ENCODE data around the gene SERPINB1.

SERPINB1 gene

GRCh38 chr6:2876210-2877056 is 34.8 kb upstream of the SERPINB1 start:
- peak overlapping the region; percentile 1 for H2AFZ ChIP-seq (ENCODE audit: low read length, unreplicated experiment)
- no peaks in the 10 kb centered on the region for H3K36me3 ChIP-seq (ENCODE audit: insufficient read depth, low read length)
- peaks cover 21% of the 10 kb centered on the region for H3K4me1 ChIP-seq (ENCODE audit: control insufficient read depth, insufficient read depth, low read length, unreplicated experiment)
- peak overlapping the region; percentile 84 for H3K4me3 ChIP-seq (ENCODE audit: low read depth, low read length)
- H3K27ac ChIP-seq (ENCODE audit: low read depth, low read length): peak overlapping the region; percentile 95
- H3K27me3 ChIP-seq (ENCODE audit: insufficient read depth, low read length): no peaks in the 10 kb centered on the region
- H3K79me2 ChIP-seq (ENCODE audit: control insufficient read depth, insufficient read depth, low read length, unreplicated experiment): peaks cover 4% of the 10 kb centered on the region

GRCh38 chr6:2875359-2876191 is 33.9 kb upstream of the SERPINB1 start:
- H3K27ac ChIP-seq (ENCODE audit: low read depth, low read length): peak overlapping the region; percentile 95
- peak overlapping the region; percentile 54 for H2AFZ ChIP-seq (ENCODE audit: low read length, unreplicated experiment)
- peaks cover 21% of the 10 kb centered on the region for H3K4me1 ChIP-seq (ENCODE audit: control insufficient read depth, insufficient read depth, low read length, unreplicated experiment)
- no peaks in the 10 kb centered on the region for H3K27me3 ChIP-seq (ENCODE audit: insufficient read depth, low read length)
- H3K79me2 ChIP-seq (ENCODE audit: control insufficient read depth, insufficient read depth, low read length, unreplicated experiment): peaks cover 4% of the 10 kb centered on the region
- no peaks in the 10 kb centered on the region for H3K36me3 ChIP-seq (ENCODE audit: insufficient read depth, low read length)
- H3K4me3 ChIP-seq (ENCODE audit: low read depth, low read length): peak overlapping the region; percentile 84

GRCh38 chr6:2873643-2874042 is 32.0 kb upstream of the SERPINB1 start:
- peaks cover 4% of the 10 kb centered on the region for H3K79me2 ChIP-seq (ENCODE audit: control insufficient read depth, insufficient read depth, low read length, unreplicated experiment)
- H3K27me3 ChIP-seq (ENCODE audit: insufficient read depth, low read length): no peaks in the 10 kb centered on the region
- no peak overlapping the region for H2AFZ ChIP-seq (ENCODE audit: low read length, unreplicated experiment)
- no peak overlapping the region for H3K4me3 ChIP-seq (ENCODE audit: low read depth, low read length)
- no peaks in the 10 kb centered on the region for H3K36me3 ChIP-seq (ENCODE audit: insufficient read depth, low read length)
- peaks cover 21% of the 10 kb centered on the region for H3K4me1 ChIP-seq (ENCODE audit: control insufficient read depth, insufficient read depth, low read length, unreplicated experiment)
- no peak overlapping the region for H3K27ac ChIP-seq (ENCODE audit: low read depth, low read length)

GRCh38 chr6:2872423-2873358 is 31.0 kb upstream of the SERPINB1 start:
- Histone ChIP-seq H3K79me2 (ENCODE audit: control insufficient read depth, insufficient read depth, low read length, unreplicated experiment) (peaks cover 4% of the 10 kb centered on the region), H3K4me3 (ENCODE audit: low read depth, low read length) (no peak overlapping the region), H3K36me3 (ENCODE audit: insufficient read depth, low read length) (no peaks in the 10 kb centered on the region), H3K27me3 (ENCODE audit: insufficient read depth, low read length) (no peaks in the 10 kb centered on the region), H3K27ac (ENCODE audit: low read depth, low read length) (no peak overlapping the region), H3K4me1 (ENCODE audit: control insufficient read depth, insufficient read depth, low read length, unreplicated experiment) (peaks cover 17% of the 10 kb centered on the region), H2AFZ (ENCODE audit: low read length, unreplicated experiment) (no peak overlapping the region)

- no peak overlapping the region for H3K27ac ChIP-seq (ENCODE audit: low read depth, low read length)
- peaks cover 4% of the 10 kb centered on the region for H3K79me2 ChIP-seq (ENCODE audit: control insufficient read depth, insufficient read depth, low read length, unreplicated experiment)
- no peak overlapping the region for H3K4me3 ChIP-seq (ENCODE audit: low read depth, low read length)
- H3K4me1 ChIP-seq (ENCODE audit: control insufficient read depth, insufficient read depth, low read length, unreplicated experiment): peaks cover 10% of the 10 kb centered on the region
- no peak overlapping the region for H2AFZ ChIP-seq (ENCODE audit: low read length, unreplicated experiment)
- no peaks in the 10 kb centered on the region for H3K27me3 ChIP-seq (ENCODE audit: insufficient read depth, low read length)
- no peaks in the 10 kb centered on the region for H3K36me3 ChIP-seq (ENCODE audit: insufficient read depth, low read length)
Measured at GRCh38 chr6:2871953-2872352, 30.3 kb upstream of the SERPINB1 start.

GRCh38 chr6:2871102-2871501 is 29.4 kb upstream of the SERPINB1 start:
- Histone ChIP-seq H2AFZ (ENCODE audit: low read length, unreplicated experiment) (no peak overlapping the region), H3K27ac (ENCODE audit: low read depth, low read length) (no peak overlapping the region), H3K27me3 (ENCODE audit: insufficient read depth, low read length) (no peaks in the 10 kb centered on the region), H3K79me2 (ENCODE audit: control insufficient read depth, insufficient read depth, low read length, unreplicated experiment) (peaks cover 4% of the 10 kb centered on the region), H3K4me3 (ENCODE audit: low read depth, low read length) (no peak overlapping the region), H3K4me1 (ENCODE audit: control insufficient read depth, insufficient read depth, low read length, unreplicated experiment) (peaks cover 13% of the 10 kb centered on the region), H3K36me3 (ENCODE audit: insufficient read depth, low read length) (no peaks in the 10 kb centered on the region)

- peaks cover 4% of the 10 kb centered on the region for H3K79me2 ChIP-seq (ENCODE audit: control insufficient read depth, insufficient read depth, low read length, unreplicated experiment)
- peaks cover 19% of the 10 kb centered on the region for H3K4me1 ChIP-seq (ENCODE audit: control insufficient read depth, insufficient read depth, low read length, unreplicated experiment)
- H2AFZ ChIP-seq (ENCODE audit: low read length, unreplicated experiment): no peak overlapping the region
- H3K27me3 ChIP-seq (ENCODE audit: insufficient read depth, low read length): no peaks in the 10 kb centered on the region
- no peak overlapping the region for H3K27ac ChIP-seq (ENCODE audit: low read depth, low read length)
- H3K36me3 ChIP-seq (ENCODE audit: insufficient read depth, low read length): no peaks in the 10 kb centered on the region
- no peak overlapping the region for H3K4me3 ChIP-seq (ENCODE audit: low read depth, low read length)
Measured at GRCh38 chr6:2870046-2870636, 28.5 kb upstream of the SERPINB1 start.

GRCh38 chr6:2868637-2869036 is 27.0 kb upstream of the SERPINB1 start:
- Histone ChIP-seq H2AFZ (ENCODE audit: low read length, unreplicated experiment) (no peak overlapping the region), H3K79me2 (ENCODE audit: control insufficient read depth, insufficient read depth, low read length, unreplicated experiment) (no peaks in the 10 kb centered on the region), H3K36me3 (ENCODE audit: insufficient read depth, low read length) (no peaks in the 10 kb centered on the region), H3K4me1 (ENCODE audit: control insufficient read depth, insufficient read depth, low read length, unreplicated experiment) (peaks cover 14% of the 10 kb centered on the region), H3K4me3 (ENCODE audit: low read depth, low read length) (no peak overlapping the region), H3K27me3 (ENCODE audit: insufficient read depth, low read length) (no peaks in the 10 kb centered on the region), H3K27ac (ENCODE audit: low read depth, low read length) (no peak overlapping the region)

GRCh38 chr6:2866171-2866846 is 24.6 kb upstream of the SERPINB1 start:
- Histone ChIP-seq H3K4me1 (ENCODE audit: control insufficient read depth, insufficient read depth, low read length, unreplicated experiment) (peaks cover 14% of the 10 kb centered on the region), H3K27ac (ENCODE audit: low read depth, low read length) (peak overlapping the region; percentile 56; the same call in 1 of the 2 replicates), H3K36me3 (ENCODE audit: insufficient read depth, low read length) (no peaks in the 10 kb centered on the region), H3K79me2 (ENCODE audit: control insufficient read depth, insufficient read depth, low read length, unreplicated experiment) (no peaks in the 10 kb centered on the region), H3K4me3 (ENCODE audit: low read depth, low read length) (peak overlapping the region; percentile 27), H3K27me3 (ENCODE audit: insufficient read depth, low read length) (no peaks in the 10 kb centered on the region), H2AFZ (ENCODE audit: low read length, unreplicated experiment) (peak overlapping the region; percentile 28)

Measured in ACC112 (cell line).